Spinal cord (tissue), 10 donors: Measurements from ENCODE around the gene PARVG. TPM values are rescaled to one million over a fixed set of nuclear protein-coding genes. Genes with fewer than 3 reads are reported as not detected.

Experiments used
- DNase-seq, 6 donors: peaks; one replicate each; pipeline versions ENCODE4 v3.0.0 to v3.0.0-alpha.2; 2013 to 2015; ENCODE audit warnings: low spot score in 6 of 6, low read depth in 4 of 6
- H3K27ac ChIP-seq: one replicate; pipeline ENCODE4 v1.5.1; 2013; ENCODE audit warnings: low read depth, low read length, control low read depth
- H3K27me3 ChIP-seq: one replicate; pipeline ENCODE4 v1.6.1; 2013; ENCODE audit warnings: low read length; ENCODE audit not compliant: control insufficient read depth, insufficient read depth
- H3K36me3 ChIP-seq: one replicate; pipeline ENCODE4 v1.6.1; 2013; ENCODE audit warnings: low read length; ENCODE audit not compliant: control insufficient read depth, insufficient read depth
- H3K4me1 ChIP-seq: one replicate; pipeline ENCODE4 v1.6.1; 2013; ENCODE audit warnings: low read length; ENCODE audit not compliant: control insufficient read depth, insufficient read depth
- H3K4me3 ChIP-seq: one replicate; pipeline ENCODE4 v1.5.1; 2013; ENCODE audit warnings: low read depth, low read length, control low read depth
- H3K9me3 ChIP-seq: one replicate; pipeline ENCODE4 v1.6.1; 2013; ENCODE audit warnings: low read length; ENCODE audit not compliant: control insufficient read depth, insufficient read depth
- WGBS: methylation state at CpG from one replicate; pipeline ENCODE4 v1.1.5; 2013; ENCODE audit warnings: missing lambda C conversion rate; ENCODE audit not compliant: insufficient coverage; 5-methylcytosine and 5-hydroxymethylcytosine counted together
- polyA plus RNA-seq, 2 donors: library from polyadenylated mRNA; unstranded; fragments of 120-200 nt; gene quantifications; one replicate each; pipeline ENCODE4 v1.2.1, GENCODE V29; 2013; ENCODE audit not compliant: insufficient read length in 2 of 2
- total RNA-seq, 2 donors: library from RNA; depleted of rRNA in 1 of 2; stranded (reverse); fragments of 120-200 nt in 1 of 2; fragments of >200 nt in 1 of 2; gene quantifications; one replicate each; pipeline versions ENCODE4 v1.2.3 to v1.2.4, GENCODE V29; 2013 to 2014
- donor health status: healthy.

The PARVG gene
- total and polyA plus RNA-seq, 4 donors = 5.8 to 7.3 (median 6.5) TPM

DNA sequence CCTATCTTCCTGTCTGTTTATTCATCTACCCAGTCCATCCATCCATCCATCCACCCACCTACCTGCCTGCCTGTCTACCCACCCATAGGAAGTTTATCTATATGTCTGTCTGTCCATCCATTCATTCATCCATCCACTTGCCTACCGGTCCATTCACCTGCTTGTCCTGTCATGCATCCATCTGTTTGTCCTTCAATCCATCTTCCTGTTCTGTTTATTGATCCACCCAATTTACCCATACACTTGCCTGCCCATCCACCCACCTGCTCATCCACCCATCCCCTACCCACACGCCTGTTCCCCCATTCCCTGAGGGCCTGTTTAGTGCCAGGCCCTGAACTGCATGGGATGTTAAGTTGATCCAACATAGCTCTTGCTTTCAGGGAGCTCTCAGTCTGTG, 18.4 kb downstream of the PARVG start:
- no peak overlapping the region for H3K27ac ChIP-seq
- WGBS = 88% methylated on average over 2 of the region's 2 CpGs
- H3K9me3 ChIP-seq = no peaks in the 10 kb centered on the region
- H3K4me3 ChIP-seq = no peak overlapping the region
- no peaks in the 10 kb centered on the region for H3K36me3 ChIP-seq
- no peaks in the 10 kb centered on the region for H3K27me3 ChIP-seq
- peaks cover 28% of the 10 kb centered on the region for H3K4me1 ChIP-seq
- DNase-seq = no peak

DNA sequence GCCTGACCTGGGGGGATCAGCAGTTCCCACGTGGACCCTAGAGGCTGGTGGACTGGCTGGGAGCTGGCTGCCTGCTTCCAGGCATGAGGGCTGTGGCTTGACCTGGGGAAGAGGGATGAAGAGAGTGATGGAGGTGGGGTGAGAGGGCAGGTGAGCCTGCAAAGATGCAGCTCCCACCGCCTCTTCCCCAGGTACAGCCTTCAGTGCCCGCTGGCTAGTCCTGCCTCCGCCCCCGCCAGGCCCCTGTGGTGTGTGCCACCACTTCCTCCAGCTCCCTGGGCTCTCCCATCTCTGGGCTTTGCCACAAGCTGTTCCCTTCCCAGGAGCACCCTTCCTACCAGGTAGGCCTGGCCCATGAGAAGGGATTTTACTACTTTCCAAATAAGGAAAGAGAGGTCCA, 19.1 kb downstream of the PARVG start:
- 95% methylated on average over 5 of the region's 5 CpGs for WGBS
- H3K4me3 ChIP-seq = no peak overlapping the region
- H3K27ac ChIP-seq = no peak overlapping the region
- H3K27me3 ChIP-seq = no peaks in the 10 kb centered on the region
- H3K36me3 ChIP-seq = no peaks in the 10 kb centered on the region
- peaks cover 28% of the 10 kb centered on the region for H3K4me1 ChIP-seq
- DNase-seq = no peak
- H3K9me3 ChIP-seq = no peaks in the 10 kb centered on the region

DNA sequence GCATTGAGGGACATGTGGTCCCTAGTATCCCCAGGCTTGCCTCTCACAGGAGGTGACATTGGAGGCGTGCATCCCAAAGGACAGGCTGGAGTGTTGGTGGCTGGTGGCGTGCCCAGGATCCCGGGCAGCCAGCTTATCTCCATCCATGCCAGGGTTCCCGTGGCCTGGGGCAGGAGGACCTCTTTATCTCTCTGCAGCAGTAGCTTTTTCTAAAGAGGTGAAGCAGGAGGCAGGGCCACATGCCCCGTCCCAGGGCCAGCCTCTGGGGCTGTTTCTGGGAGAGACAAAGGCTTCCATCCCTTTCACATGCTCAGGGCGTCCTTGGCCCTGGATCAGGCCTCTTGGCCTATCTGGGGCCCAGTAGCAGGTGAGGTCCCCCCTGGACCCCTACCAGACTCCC, 19.7 kb downstream of the PARVG start:
- no peaks in the 10 kb centered on the region for H3K36me3 ChIP-seq
- no peaks in the 10 kb centered on the region for H3K9me3 ChIP-seq
- no peaks in the 10 kb centered on the region for H3K27me3 ChIP-seq
- no peak for DNase-seq
- H3K4me1 ChIP-seq = peaks cover 28% of the 10 kb centered on the region
- no peak overlapping the region for H3K4me3 ChIP-seq
- WGBS = 86% methylated on average over 5 of the region's 6 CpGs
- no peak overlapping the region for H3K27ac ChIP-seq

DNA sequence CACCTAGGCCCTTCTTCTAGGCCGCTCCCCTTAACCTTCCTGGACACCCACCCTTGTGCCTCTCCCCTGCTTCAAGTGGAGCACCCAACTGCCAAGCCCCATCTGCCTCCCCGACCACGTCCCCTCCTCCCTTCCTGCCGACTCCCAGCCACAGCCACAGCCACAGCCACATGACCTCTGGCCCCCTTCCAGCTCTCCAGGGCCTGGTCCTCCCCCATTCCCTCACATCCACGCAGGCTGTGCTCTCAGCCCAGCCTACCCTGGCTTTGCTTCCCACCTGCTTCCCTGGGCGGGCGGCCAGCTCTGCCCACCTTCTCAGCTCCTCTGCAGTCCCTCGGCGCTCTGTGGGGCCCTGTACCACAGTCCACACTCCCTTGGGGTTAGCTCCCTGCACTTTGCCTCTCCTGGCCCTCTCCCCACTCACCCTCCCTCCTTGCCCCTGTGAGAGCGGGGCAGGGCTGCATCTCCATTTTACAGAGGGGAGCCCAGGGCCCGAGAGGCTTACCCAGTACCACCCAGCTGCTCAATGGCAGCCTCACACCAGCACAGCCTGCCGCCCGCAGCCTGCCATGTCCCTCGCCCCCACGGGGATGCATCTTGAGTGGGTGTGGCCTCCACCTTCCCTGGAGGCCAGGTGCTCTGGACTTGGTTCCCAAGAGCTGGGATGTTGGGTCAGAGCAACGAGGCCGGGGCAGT, 20.3 kb downstream of the PARVG start:
- H3K27me3 ChIP-seq = no peaks in the 10 kb centered on the region
- no peak overlapping the region for H3K4me3 ChIP-seq
- H3K9me3 ChIP-seq = no peaks in the 10 kb centered on the region
- H3K36me3 ChIP-seq = peaks cover 3% of the 10 kb centered on the region
- DNase-seq = no peak
- no peak overlapping the region for H3K27ac ChIP-seq
- peaks cover 28% of the 10 kb centered on the region for H3K4me1 ChIP-seq
- WGBS = 77% methylated on average over 17 of the region's 17 CpGs

DNA sequence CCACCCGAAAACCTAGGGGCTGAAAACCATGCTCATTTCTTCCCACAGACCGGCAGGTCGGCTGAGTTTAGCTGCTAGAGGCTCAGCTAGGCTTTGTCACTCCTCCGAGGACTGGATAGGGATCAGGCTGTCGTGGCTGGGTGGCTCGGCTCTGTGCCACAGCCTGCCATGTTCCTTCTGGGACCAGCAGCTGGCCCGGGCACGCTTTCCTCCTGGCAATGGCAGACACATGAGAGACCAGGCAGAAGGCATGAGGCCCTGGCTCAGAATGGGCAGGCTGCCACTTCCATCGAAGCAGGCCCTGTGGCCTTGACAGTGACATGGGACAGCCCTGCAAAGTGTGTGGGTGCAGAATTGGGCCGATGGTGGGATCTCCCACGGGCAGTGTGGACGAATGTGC, 20.9 kb downstream of the PARVG start:
- Histone ChIP-seq H3K27ac (no peak overlapping the region), H3K36me3 (peaks cover 3% of the 10 kb centered on the region), H3K4me1 (peaks cover 21% of the 10 kb centered on the region), H3K9me3 (no peaks in the 10 kb centered on the region), H3K4me3 (no peak overlapping the region), H3K27me3 (no peaks in the 10 kb centered on the region)
- peak in 2 of 6 donors; percentile 31 to 87 for DNase-seq
- WGBS = 79% methylated on average over 12 of the region's 12 CpGs

DNA sequence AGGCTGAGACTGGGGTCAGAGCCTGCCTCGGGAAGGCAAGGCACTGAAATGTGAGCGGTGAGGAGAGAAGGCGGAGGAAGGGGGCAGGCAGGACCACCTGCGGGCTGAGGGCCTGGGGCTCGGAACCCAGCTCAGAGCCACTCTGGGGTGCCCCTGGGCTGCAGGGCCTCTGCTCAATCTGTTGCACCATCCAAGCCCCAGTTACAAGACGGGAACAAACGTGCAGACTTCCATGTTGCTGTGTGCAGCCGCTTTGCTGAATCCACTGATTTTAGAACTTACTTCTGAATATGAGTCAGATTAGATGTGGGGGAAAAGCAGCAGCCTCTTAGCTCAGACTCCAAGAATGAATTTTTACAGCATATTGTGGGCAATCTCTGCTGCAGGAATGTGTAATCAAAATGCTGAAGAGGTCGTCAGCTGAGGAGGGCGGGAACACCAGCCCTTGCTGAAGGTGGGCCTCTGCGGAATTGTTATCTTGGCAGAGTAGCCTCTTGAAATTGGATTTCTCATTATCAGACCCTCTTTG, 21.6 kb downstream of the PARVG start:
- WGBS = 73% methylated on average over 10 of the region's 11 CpGs
- Histone ChIP-seq H3K9me3 (no peaks in the 10 kb centered on the region), H3K4me3 (no peak overlapping the region), H3K27ac (no peak overlapping the region), H3K4me1 (peaks cover 21% of the 10 kb centered on the region), H3K36me3 (peaks cover 3% of the 10 kb centered on the region), H3K27me3 (no peaks in the 10 kb centered on the region)
- DNase-seq = peak in 2 of 6 donors; percentile 50 to 73

DNA sequence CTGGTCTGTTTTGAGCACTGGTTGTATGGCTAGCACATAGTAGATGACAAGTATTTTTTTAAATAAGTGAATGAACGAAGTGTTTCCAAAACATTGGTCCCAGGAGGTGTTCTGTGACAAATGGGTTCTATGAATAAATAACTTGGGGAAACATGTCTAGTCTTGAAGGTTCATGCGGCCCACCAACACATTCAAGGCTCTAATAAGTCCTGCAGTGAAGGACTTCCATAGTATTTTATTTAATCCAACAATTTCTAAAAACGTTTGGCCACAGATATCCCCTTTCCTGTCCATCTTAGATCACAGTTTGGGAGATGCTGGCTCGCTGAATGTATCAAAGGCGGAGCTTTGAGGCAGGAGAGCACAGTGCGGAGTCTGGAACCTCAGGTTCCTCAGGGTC, 22.5 kb downstream of the PARVG start:
- Histone ChIP-seq H3K4me3 (no peak overlapping the region), H3K27ac (no peak overlapping the region), H3K27me3 (no peaks in the 10 kb centered on the region), H3K36me3 (peaks cover 3% of the 10 kb centered on the region), H3K4me1 (peaks cover 21% of the 10 kb centered on the region), H3K9me3 (no peaks in the 10 kb centered on the region)
- 94% methylated on average over 4 of the region's 6 CpGs for WGBS
- DNase-seq = no peak

DNA sequence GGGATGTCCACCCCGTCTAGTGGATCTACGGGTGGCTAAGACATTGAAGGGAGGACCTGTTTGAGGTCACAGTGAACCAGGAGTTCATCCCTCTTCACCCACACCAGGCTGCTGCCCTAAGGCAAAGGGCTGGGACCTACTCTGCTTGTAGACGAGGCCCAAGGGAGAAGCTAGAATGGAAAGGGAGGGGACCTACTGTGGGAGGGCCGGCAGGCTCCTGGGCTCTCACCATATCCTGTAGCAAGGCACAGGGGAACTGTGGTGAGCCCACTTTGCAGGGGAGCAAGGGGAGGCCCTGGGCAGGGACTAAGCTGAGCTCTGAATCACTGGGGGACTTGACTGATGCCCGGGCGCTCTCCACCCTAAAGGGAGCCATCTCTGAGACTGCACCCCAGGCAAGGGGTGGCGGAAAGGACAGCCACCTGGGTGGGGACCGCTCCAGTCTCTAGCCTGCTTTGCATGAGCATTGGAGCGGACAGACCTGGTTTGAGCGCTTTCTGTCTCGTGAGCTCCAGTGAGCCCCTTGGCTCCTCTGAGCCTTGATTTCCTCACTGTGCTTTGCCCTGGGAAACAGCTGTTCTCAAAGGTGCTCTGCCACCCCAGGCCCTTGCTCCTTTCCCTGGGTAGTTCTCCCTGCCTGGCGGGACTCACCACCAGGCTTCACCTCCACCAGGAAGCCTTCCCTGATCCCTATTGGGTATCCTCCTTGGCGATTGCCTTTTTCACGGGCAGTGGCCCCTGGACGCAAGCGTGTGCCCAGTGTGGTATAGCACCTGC, 24.2 kb downstream of the PARVG start:
- no peak for DNase-seq
- Histone ChIP-seq H3K27ac (no peak overlapping the region), H3K27me3 (no peaks in the 10 kb centered on the region), H3K36me3 (peaks cover 3% of the 10 kb centered on the region), H3K4me3 (no peak overlapping the region), H3K4me1 (peaks cover 21% of the 10 kb centered on the region), H3K9me3 (no peaks in the 10 kb centered on the region)
- 92% methylated on average over 11 of the region's 16 CpGs for WGBS

DNA sequence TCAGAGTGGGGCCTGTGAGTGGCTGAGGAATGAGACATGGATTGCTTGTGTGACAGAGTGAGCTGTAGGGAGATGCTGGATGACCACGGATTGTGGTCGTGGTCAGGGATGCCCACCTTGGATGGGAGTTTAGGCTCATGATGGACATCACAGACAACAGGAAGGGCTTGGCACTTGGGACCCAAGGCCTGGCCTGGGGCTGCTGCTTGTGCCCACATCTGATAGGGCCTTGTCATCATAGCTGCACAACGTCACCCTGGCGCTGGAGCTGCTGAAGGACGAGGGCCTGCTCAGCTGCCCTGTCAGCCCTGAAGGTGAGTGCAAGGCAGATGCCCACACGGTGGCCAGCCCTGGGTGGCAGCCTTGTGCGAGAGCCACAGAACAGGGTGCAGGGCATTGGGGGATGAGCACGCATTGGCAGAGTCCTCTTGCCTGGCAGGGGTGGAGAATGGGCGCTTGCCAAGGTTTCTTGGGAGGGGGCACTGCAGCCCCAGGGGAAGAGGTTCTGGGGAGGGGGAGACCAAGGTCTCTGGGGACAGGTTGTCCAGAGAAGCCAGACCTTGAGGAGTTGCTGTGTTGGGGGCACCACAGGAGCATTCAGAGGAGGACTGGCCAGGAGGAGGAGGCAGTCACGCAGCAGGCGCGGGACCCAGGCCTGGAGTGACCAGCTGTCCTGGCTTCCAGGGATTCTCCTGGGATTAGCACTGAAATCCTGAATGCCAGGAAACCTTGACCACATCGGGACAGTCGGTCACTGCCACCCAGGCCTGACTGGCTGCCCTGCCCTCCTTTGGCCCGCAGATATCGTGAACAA, 25.0 kb downstream of the PARVG start:
- DNase-seq = no peak
- H3K36me3 ChIP-seq = peaks cover 3% of the 10 kb centered on the region
- 94% methylated on average over 16 of the region's 16 CpGs for WGBS

More for the DNA sequence above, 25.0 kb downstream of the PARVG start:
- H3K4me3 ChIP-seq = no peak overlapping the region
- H3K4me1 ChIP-seq = peaks cover 15% of the 10 kb centered on the region
- no peak overlapping the region for H3K27ac ChIP-seq
- no peaks in the 10 kb centered on the region for H3K27me3 ChIP-seq
- no peaks in the 10 kb centered on the region for H3K9me3 ChIP-seq
